ENCODE measurements around the gene PIP5KL1.

GRCh38 chr9:127878001-127878651 lies 52.5 kb downstream of the PIP5KL1 start:
- no peak for TF ChIP-seq CTCF (IDR thresholded peaks at IDR 0.05)
- no peak for TF ChIP-seq ZNF281 (CRISPR knock-in tag; IDR thresholded peaks at IDR 0.05)
- no peak for TF ChIP-seq ATF3 (CRISPR knock-in tag; conservative IDR thresholded peaks at IDR 0.05)
- TF ChIP-seq ZNF425 (CRISPR knock-in tag; conservative IDR thresholded peaks at IDR 0.05) = no peak
- TF ChIP-seq E2F1 (CRISPR knock-in tag; IDR thresholded peaks at IDR 0.05) = no peak
- no peak for TF ChIP-seq ETV6 (CRISPR knock-in tag; IDR thresholded peaks at IDR 0.05)
- TF ChIP-seq USF1 (CRISPR knock-in tag; IDR thresholded peaks at IDR 0.05) = no peak
- no peak for TF ChIP-seq ZNF416 (CRISPR knock-in tag; IDR thresholded peaks at IDR 0.05)
- no peak for TF ChIP-seq NFYB (CRISPR knock-in tag; conservative IDR thresholded peaks at IDR 0.05; ENCODE audit: low read depth)
- TF ChIP-seq ATF6 (CRISPR knock-in tag; IDR thresholded peaks at IDR 0.05) = no peak
- no peak for TF ChIP-seq USF2 (CRISPR knock-in tag; IDR thresholded peaks at IDR 0.05)
